ENCODE data around the gene OPN4.

GRCh38 chr10:86677374-86677773 lies 23.0 kb downstream of the OPN4 start:
- no peak for TF ChIP-seq POLR2AphosphoS5 (IDR thresholded peaks at IDR 0.05)
- TF ChIP-seq, protein P1, sequence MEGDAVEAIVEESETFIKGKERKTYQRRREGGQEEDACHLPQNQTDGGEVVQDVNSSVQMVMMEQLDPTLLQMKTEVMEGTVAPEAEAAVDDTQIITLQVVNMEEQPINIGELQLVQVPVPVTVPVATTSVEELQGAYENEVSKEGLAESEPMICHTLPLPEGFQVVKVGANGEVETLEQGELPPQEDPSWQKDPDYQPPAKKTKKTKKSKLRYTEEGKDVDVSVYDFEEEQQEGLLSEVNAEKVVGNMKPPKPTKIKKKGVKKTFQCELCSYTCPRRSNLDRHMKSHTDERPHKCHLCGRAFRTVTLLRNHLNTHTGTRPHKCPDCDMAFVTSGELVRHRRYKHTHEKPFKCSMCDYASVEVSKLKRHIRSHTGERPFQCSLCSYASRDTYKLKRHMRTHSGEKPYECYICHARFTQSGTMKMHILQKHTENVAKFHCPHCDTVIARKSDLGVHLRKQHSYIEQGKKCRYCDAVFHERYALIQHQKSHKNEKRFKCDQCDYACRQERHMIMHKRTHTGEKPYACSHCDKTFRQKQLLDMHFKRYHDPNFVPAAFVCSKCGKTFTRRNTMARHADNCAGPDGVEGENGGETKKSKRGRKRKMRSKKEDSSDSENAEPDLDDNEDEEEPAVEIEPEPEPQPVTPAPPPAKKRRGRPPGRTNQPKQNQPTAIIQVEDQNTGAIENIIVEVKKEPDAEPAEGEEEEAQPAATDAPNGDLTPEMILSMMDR (IDR thresholded peaks at IDR 0.05), result no peak

Data from transverse colon (tissue), 4 donors.